Kidney epithelial cell (primary cell): ENCODE measurements around the gene ARHGAP24. TPM values are rescaled to one million over a fixed set of nuclear protein-coding genes. Genes with fewer than 3 reads are reported as not detected.

Source experiments
- DNase-seq: peaks from one replicate; pipeline ENCODE4 v3.0.0-alpha.2; 2010; ENCODE audit warnings: low read depth
- H3K27me3 ChIP-seq: 2 replicates; pipeline ENCODE4 v1.6.0; 2011; ENCODE audit warnings: low read length; ENCODE audit not compliant: control insufficient read depth, insufficient read depth
- H3K36me3 ChIP-seq: 2 replicates; pipeline ENCODE4 v1.5.1; 2011; ENCODE audit warnings: low read length; ENCODE audit not compliant: control insufficient read depth, insufficient read depth
- H3K4me3 ChIP-seq: 2 replicates; pipeline ENCODE4 v1.5.1; 2011; ENCODE audit warnings: low read depth, mild to moderate bottlenecking, control low read depth, low read length
- total RNA-seq: library from RNA; depleted of rRNA; stranded (reverse); fragments of >200 nt; gene quantifications from 2 replicates; pipeline ENCODE4 v1.2.3, GENCODE V29; 2015
- TF ChIP-seq, protein P1 (sequence below): IDR thresholded peaks from 2 replicates; pipeline ENCODE4 v1.5.1; 2011; ENCODE audit warnings: mild to moderate bottlenecking, moderate library complexity, low read length, control low read depth, inconsistent platforms; ENCODE audit not compliant: insufficient read depth, poor library complexity, severe bottlenecking

Gene ARHGAP24
- total RNA-seq, 1 donor from 2014 or later = 9.6 TPM

DNA sequence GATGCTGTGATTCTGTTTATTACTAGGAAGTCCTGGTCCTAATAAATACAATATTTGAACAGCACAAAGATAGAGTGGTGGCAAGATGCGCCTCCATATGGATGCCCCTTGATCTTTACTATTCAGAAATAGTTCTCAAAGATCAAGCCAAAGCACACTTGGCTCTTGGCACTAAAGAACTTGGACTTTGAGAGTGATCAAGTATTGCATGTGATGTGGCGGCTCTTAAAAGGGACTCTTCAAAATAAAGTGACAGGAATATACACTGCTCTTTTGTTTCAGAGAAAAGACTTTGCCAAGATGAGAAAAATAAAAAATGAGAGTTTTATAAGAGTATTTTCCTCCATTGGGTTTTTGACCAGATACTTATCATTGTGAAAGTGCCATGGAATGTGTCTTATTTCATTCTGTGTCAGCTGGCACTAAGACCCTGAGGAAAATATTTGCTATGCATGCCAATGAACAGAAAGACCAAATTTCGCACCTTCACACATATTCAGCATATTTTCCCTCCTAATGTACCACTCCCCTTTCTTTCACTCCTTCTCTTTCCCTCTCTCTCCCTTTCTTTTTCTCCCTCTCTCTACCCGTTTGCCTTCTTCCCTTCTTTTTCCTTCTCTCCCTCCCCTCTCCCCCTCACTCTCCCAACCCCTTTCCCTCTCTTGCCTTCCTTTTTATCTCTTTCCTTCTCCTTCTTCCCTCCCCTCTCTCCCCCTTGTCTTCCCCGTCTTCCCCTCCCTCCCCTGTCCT lies 35.1 kb downstream of the ARHGAP24 start:
- H3K4me3 ChIP-seq = no peak overlapping the region
- H3K27me3 ChIP-seq = no peaks in the 10 kb centered on the region
- TF ChIP-seq, protein P1, sequence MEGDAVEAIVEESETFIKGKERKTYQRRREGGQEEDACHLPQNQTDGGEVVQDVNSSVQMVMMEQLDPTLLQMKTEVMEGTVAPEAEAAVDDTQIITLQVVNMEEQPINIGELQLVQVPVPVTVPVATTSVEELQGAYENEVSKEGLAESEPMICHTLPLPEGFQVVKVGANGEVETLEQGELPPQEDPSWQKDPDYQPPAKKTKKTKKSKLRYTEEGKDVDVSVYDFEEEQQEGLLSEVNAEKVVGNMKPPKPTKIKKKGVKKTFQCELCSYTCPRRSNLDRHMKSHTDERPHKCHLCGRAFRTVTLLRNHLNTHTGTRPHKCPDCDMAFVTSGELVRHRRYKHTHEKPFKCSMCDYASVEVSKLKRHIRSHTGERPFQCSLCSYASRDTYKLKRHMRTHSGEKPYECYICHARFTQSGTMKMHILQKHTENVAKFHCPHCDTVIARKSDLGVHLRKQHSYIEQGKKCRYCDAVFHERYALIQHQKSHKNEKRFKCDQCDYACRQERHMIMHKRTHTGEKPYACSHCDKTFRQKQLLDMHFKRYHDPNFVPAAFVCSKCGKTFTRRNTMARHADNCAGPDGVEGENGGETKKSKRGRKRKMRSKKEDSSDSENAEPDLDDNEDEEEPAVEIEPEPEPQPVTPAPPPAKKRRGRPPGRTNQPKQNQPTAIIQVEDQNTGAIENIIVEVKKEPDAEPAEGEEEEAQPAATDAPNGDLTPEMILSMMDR = no peak
- no peak for DNase-seq
- no peaks in the 10 kb centered on the region for H3K36me3 ChIP-seq

DNA sequence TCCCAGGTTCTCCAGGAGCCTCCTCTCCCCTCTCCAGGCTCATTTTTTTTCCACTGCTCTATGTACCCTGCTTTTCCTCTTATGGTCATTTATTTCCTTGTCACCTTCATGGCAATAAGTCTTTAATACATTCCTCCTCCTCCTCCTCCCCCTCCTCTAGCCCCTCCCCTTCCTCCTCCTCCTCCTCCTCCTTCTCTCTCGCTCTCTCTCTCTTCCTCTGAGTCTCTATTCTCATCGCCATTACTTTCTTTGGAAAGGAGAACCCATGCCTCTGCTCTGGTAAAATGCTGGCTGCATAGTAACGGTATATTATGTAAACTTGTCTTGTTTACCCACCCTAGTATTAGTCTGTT lies 35.7 kb downstream of the ARHGAP24 start:
- Histone ChIP-seq H3K27me3 (no peaks in the 10 kb centered on the region), H3K4me3 (no peak overlapping the region)
- TF ChIP-seq, protein P1 = no peak

DNA sequence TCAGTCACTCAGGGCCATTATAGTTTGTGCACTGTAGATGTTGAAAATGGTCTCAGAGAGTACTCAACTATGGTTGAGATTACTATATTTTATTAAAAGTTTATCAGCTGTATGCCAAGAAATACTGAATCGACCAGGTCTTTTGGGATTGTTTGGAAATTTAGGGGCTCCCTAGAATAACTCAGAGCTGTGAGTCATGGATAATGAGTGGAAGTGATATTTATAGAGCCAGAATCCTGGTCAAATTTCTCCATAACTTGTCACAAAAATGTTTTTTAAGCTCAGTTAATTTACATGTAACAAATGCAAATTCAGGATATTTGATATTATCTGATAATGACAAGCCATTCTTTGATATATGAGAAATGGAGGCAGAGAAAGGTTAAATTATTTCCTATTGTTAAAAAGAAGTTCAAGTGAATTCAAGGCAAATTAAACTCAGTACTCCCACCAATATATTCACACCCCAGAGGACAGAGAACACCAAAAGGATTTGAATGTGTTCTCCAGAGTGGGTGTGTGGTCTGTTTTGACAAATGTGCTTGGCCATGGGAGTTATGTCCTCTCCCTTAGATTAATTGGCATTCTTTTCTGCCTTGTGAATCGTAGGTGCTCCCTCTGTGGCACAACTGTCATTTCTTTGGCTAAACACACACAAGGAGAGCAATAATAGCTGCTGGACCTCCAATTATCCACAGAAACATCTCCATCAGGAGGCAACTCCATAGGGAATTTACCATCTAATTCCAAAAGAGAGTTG lies 37.7 kb downstream of the ARHGAP24 start:
- no peaks in the 10 kb centered on the region for H3K27me3 ChIP-seq
- no peak for DNase-seq
- H3K36me3 ChIP-seq = no peaks in the 10 kb centered on the region
- H3K4me3 ChIP-seq = no peak overlapping the region
- TF ChIP-seq, protein P1 = no peak

More for the DNA sequence above, 35.7 kb downstream of the ARHGAP24 start:
- no peak for DNase-seq
- no peaks in the 10 kb centered on the region for H3K36me3 ChIP-seq

DNA sequence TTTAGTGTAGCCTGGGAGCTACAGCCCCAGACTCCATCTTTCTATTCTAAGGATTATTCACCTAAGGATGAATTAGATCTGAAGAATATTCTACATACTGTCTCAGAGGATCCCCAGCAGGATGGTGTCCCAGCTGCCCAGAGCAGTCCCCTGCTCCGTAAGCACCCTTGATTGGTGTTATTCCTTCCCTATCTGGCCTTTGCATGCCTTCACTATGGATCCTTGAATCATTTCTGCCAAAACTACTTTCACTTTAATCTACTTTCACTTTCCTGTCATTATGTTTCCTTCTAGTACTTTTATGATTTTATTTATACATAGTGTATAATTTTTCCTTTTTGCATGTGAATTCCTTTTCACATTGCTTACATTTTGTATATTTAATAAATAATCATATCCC lies 39.2 kb downstream of the ARHGAP24 start:
- TF ChIP-seq, protein P1 = no peak
- Histone ChIP-seq H3K27me3 (no peaks in the 10 kb centered on the region), H3K4me3 (no peak overlapping the region)

DNA sequence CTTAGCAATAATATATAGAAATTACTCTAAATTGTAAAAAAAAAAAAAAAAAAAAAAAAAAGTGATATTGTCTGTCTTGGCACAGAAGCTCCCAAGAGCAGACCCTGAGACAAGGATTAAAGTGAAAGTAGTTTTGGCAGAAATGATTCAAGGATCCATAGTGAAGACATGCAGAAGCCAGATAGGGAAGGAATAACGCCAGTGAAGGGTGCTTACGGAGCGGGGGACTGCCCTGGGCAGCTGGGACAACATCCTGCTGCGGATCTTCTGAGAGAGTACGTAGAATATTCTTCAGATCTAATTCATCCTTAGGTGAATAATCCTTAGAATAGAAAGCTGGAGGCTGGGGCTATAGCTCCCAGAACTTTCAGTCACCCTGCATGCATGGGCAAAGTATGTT lies 39.8 kb downstream of the ARHGAP24 start:
- Histone ChIP-seq H3K36me3 (no peaks in the 10 kb centered on the region), H3K4me3 (no peak overlapping the region), H3K27me3 (no peaks in the 10 kb centered on the region)
- DNase-seq = no peak
- TF ChIP-seq, protein P1 = no peak

More for the DNA sequence above, 39.2 kb downstream of the ARHGAP24 start:
- no peak for DNase-seq
- no peaks in the 10 kb centered on the region for H3K36me3 ChIP-seq
